ENCODE measurements around the gene PCGF1.

Gene PCGF1

DNA sequence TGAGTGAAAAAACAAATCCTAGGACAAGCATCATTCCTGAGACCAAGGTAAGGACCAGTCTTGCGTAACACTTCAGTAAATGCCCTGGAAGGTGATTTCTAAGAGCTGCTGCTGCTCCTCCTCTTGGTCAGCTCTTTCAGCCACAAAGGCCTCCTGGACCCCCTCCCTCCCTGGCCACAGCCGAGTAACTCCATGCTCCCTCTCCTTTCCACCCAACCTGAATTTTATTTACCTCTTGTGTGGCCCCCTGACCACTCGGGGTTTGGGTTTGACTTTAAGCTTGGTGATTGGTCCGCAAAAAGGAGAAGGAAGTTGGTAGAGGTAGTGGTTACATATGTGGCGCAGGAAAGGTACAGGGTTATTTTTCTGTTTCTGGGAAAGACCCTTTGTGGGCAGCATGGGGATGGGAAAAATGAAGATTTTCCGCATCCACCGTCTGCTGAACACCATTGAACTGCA is 31.4 kb upstream of the PCGF1 start:
- Histone ChIP-seq H3K27ac (replicated peaks) (no peak overlapping the region), H3K4me3 (replicated peaks; ENCODE audit: insufficient read depth, low read length) (no peak overlapping the region), H3K27me3 (ENCODE audit: insufficient read depth, poor library complexity, severe bottlenecking) (no peaks in the 10 kb centered on the region)
- TF ChIP-seq, protein P1, sequence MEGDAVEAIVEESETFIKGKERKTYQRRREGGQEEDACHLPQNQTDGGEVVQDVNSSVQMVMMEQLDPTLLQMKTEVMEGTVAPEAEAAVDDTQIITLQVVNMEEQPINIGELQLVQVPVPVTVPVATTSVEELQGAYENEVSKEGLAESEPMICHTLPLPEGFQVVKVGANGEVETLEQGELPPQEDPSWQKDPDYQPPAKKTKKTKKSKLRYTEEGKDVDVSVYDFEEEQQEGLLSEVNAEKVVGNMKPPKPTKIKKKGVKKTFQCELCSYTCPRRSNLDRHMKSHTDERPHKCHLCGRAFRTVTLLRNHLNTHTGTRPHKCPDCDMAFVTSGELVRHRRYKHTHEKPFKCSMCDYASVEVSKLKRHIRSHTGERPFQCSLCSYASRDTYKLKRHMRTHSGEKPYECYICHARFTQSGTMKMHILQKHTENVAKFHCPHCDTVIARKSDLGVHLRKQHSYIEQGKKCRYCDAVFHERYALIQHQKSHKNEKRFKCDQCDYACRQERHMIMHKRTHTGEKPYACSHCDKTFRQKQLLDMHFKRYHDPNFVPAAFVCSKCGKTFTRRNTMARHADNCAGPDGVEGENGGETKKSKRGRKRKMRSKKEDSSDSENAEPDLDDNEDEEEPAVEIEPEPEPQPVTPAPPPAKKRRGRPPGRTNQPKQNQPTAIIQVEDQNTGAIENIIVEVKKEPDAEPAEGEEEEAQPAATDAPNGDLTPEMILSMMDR (IDR thresholded peaks at IDR 0.05; ENCODE audit: insufficient read depth, low read length): no peak
- no peak for TF ChIP-seq GABPA (IDR thresholded peaks at IDR 0.05; ENCODE audit: low read depth)
- TF ChIP-seq, protein P2, sequence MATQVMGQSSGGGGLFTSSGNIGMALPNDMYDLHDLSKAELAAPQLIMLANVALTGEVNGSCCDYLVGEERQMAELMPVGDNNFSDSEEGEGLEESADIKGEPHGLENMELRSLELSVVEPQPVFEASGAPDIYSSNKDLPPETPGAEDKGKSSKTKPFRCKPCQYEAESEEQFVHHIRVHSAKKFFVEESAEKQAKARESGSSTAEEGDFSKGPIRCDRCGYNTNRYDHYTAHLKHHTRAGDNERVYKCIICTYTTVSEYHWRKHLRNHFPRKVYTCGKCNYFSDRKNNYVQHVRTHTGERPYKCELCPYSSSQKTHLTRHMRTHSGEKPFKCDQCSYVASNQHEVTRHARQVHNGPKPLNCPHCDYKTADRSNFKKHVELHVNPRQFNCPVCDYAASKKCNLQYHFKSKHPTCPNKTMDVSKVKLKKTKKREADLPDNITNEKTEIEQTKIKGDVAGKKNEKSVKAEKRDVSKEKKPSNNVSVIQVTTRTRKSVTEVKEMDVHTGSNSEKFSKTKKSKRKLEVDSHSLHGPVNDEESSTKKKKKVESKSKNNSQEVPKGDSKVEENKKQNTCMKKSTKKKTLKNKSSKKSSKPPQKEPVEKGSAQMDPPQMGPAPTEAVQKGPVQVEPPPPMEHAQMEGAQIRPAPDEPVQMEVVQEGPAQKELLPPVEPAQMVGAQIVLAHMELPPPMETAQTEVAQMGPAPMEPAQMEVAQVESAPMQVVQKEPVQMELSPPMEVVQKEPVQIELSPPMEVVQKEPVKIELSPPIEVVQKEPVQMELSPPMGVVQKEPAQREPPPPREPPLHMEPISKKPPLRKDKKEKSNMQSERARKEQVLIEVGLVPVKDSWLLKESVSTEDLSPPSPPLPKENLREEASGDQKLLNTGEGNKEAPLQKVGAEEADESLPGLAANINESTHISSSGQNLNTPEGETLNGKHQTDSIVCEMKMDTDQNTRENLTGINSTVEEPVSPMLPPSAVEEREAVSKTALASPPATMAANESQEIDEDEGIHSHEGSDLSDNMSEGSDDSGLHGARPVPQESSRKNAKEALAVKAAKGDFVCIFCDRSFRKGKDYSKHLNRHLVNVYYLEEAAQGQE (IDR thresholded peaks at IDR 0.05; ENCODE audit: insufficient replicate concordance, low read depth): no peak
- DNase-seq (ENCODE audit: low read depth in 1 of 2, low spot score in 1 of 2): peak in 1 of 2 experiments; percentile 33

DNA sequence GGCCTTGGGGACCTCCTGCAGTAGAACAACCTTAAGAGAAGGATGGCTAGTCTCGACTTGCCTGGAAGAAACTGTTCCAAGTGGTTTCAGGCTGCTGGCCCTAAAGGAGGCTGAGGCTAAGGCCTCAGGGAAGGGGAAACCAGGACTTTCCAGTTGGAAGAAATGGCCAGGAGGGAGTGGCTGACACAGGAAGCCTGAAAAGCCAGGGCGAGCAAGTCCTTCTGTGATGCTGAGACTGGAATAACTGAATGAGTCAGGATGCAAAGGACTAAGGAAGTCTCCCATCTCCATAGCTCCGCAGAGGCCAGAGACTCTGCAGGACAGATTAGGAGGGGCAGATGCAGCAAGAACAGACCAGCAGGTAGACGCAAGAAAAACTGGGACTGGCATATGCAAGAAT is 29.6 kb upstream of the PCGF1 start:
- Histone ChIP-seq H3K27me3 (ENCODE audit: insufficient read depth, poor library complexity, severe bottlenecking) (no peaks in the 10 kb centered on the region), H3K27ac (replicated peaks) (no peak overlapping the region), H3K4me3 (replicated peaks; ENCODE audit: insufficient read depth, low read length) (no peak overlapping the region)
- TF ChIP-seq, protein P1 (IDR thresholded peaks at IDR 0.05; ENCODE audit: insufficient read depth, low read length): no peak
- TF ChIP-seq SPI1 (IDR thresholded peaks at IDR 0.05; ENCODE audit: borderline replicate concordance, low read depth): no peak
- no peak for TF ChIP-seq GABPA (IDR thresholded peaks at IDR 0.05; ENCODE audit: low read depth)
- TF ChIP-seq, protein P2 (IDR thresholded peaks at IDR 0.05; ENCODE audit: insufficient replicate concordance, low read depth): no peak
- TF ChIP-seq POLR2AphosphoS5 (IDR thresholded peaks at IDR 0.05; ENCODE audit: low read depth): no peak
- no peak for DNase-seq (ENCODE audit: low read depth in 1 of 2, low spot score in 1 of 2)

DNA sequence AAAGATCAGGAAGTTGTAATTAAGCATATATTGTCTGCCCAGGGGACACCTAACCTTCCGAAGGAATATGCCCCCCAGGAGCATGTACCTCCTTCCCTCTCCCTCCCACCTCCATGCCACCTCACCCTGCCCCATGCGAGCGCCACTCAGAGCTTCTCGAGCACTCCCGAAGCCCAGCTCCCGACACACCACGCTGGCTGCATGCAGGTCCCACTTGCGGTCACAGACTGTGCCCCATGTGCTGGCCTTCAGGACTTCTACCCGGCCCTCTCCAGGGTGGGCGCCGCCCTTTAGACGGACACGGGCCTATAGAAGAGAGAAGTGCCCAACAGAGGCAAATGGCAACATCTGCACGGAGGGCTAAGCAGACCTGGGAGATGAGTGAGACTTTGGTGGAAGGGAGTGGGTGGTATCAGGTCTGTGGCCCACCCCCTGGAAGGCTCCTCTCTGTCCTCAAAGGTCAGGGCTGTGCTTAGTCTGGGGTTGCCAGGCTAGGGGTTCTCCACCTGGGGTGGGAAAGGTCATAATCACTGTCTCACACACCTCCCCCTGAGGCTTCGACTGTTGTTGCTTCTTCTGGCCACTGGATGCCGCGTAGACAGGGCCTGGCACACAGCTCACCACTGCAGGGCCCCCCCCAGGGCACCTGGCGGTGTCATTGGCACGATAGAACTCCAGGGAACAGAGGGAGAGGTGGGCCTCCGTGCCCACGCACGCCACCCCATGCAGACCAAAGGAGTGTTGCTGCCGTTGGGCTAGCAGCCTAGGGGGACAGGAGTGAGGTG is 28.9 kb upstream of the PCGF1 start:
- no peaks in the 10 kb centered on the region for H3K27me3 ChIP-seq (ENCODE audit: insufficient read depth, poor library complexity, severe bottlenecking)
- no peak overlapping the region for H3K4me3 ChIP-seq (replicated peaks; ENCODE audit: insufficient read depth, low read length)
- TF ChIP-seq SPI1 (IDR thresholded peaks at IDR 0.05; ENCODE audit: borderline replicate concordance, low read depth) (no peak), GABPA (IDR thresholded peaks at IDR 0.05; ENCODE audit: low read depth) (no peak), POLR2AphosphoS5 (IDR thresholded peaks at IDR 0.05; ENCODE audit: low read depth) (no peak)
- TF ChIP-seq, protein P2 (IDR thresholded peaks at IDR 0.05; ENCODE audit: insufficient replicate concordance, low read depth): no peak
- TF ChIP-seq, protein P1 (IDR thresholded peaks at IDR 0.05; ENCODE audit: insufficient read depth, low read length): no peak
- no peak for DNase-seq (ENCODE audit: low read depth in 1 of 2, low spot score in 1 of 2)
- no peak overlapping the region for H3K27ac ChIP-seq (replicated peaks)

Measured in HL-60 (cell line).